HG02938 (cell line): ENCODE data around the gene OR5L2.
"Not testable (repeated sequence)": the region's sequence is repeated elsewhere in the genome, so short reads cannot be mapped to it uniquely, and the experiment has no call there.

Source experiments
- ATAC-seq: cut with Tn5 transposase; IDR thresholded peaks from one replicate; pipeline ENCODE4 v1.9.1; 2021; ENCODE audit warnings: mild to moderate bottlenecking, moderate library complexity; ENCODE audit not compliant: unreplicated experiment

Gene OR5L2

GRCh38 chr11:55826919-55827318 lies at the start of gene OR5L2:
OR5L2 (plus strand) TSS chr11:55827219; CDS start chr11:55827219, 0 bp downstream.
- no peak for ATAC-seq

- ATAC-seq, result no peak
Observed at GRCh38 chr11:55791606-55792005, 35.4 kb upstream of the OR5L2 start.

GRCh38 chr11:55793321-55793720 lies 33.7 kb upstream of the OR5L2 start:
- no peak for ATAC-seq

DNA sequence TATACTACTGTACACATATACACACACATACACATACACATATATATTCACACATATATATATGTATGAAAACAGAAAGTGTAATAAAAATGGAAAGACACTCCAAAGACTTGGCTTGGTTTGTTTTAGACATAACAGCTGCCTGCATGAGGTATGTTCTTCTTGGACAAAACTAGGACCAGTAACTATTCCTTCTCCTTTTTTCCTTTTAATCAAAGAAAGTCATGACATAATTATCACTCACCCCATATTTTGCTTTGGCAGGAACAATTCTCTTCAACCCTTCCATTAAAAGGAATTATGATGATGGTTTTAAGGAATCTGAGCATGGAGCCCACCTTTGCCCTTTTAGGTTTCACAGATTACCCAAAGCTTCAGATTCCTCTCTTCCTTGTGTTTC lies 31.8 kb upstream of the OR5L2 start, which contains the start of gene OR5D14:
OR5D14 (plus strand) TSS at position 301 of the 400 bp plus-strand sequence; CDS start at position 301, 0 bp downstream.
- ATAC-seq, result no peak

DNA sequence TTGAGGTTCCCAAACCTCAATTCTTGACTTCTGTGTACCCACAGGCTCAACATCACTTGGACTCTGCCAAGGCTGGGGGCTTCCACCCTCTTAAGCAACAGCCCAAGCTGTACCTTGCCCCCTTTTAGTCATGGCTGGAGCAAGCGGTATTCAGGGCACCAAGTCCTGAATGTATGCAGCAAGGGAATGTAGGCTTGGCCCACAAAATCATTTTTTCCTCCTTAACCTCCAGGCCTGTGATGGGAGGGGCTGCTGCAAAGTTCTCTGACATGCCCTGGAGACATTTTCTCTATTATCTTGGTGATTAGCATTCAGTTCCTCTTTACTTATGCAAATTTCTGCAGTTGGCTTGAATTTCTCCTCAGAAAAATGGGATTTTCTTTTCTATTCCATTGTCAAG lies 20.8 kb upstream of the OR5L2 start:
- no peak for ATAC-seq

GRCh38 chr11:55811067-55811466 lies 16.0 kb upstream of the OR5L2 start, which contains the start of gene OR5L1:
OR5L1 (plus strand) TSS chr11:55811367; CDS start chr11:55811467, 100 bp downstream.
- no peak for ATAC-seq

DNA sequence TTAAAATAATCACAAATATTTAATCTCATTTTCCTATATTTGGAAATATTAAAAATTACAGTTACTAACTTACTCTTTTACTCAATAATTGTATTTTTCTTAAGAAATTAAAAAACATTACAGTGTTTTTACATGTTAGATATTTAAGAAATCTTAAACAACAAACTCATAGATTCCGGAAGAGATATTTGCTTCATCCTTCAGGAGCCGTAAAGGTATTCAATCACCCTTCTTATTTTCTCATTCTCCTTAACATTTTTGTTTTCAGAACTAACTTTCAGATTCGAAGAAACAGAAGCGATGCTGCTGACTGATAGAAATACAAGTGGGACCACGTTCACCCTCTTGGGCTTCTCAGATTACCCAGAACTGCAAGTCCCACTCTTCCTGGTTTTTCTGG lies 7.7 kb upstream of the OR5L2 start, which contains the start of gene OR5D18:
OR5D18 (plus strand) TSS at position 301 of the 400 bp plus-strand sequence; CDS start at position 301, 0 bp downstream.
- no peak for ATAC-seq

- no peak for ATAC-seq
Observed at GRCh38 chr11:55838452-55838851, 11.4 kb downstream of the OR5L2 start, which contains the start of gene OR5D16. OR5D16 (plus strand) TSS chr11:55838752; CDS start chr11:55838752, 0 bp downstream.

GRCh38 chr11:55847453-55847852 lies 20.4 kb downstream of the OR5L2 start:
- no peak for ATAC-seq

GRCh38 chr11:55849037-55849436 lies 22.0 kb downstream of the OR5L2 start:
- no peak for ATAC-seq

DNA sequence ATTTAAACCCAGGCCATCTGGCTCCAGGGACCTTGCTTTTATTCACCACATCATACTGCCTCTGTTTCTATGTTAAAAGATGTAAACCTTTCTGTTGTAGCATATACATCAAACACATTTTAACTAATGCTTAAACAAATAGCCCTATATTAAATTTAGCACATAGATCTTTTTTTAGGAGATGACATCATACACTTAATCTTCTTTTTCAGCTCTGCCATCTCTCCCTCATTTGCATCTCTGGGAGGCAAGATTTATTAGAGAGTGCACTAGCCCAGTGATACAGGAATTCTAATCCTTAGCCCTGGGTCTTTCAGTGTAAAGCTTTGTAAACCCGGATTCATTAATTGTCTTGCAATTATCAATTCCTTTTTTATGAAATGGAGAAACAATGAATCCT lies 25.1 kb downstream of the OR5L2 start:
- no peak for ATAC-seq

DNA sequence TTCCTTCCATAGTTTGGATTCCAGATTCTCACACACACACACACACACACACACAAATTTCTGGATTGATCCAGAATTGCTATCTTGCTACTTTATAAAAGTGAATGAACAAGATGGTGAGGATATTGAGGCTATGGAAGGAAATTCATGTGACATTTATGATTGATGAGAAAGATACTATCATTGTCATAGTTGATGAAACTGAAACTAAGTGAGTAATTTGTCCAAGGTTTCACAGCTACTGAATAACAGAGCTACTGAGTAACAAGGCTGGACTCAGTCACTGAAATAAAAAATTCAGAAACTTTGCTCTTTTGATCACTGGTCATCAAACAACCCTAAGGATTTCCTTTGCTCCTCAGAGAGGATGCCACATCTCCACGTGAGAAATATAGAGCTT lies 27.7 kb downstream of the OR5L2 start:
- no peak for ATAC-seq

DNA sequence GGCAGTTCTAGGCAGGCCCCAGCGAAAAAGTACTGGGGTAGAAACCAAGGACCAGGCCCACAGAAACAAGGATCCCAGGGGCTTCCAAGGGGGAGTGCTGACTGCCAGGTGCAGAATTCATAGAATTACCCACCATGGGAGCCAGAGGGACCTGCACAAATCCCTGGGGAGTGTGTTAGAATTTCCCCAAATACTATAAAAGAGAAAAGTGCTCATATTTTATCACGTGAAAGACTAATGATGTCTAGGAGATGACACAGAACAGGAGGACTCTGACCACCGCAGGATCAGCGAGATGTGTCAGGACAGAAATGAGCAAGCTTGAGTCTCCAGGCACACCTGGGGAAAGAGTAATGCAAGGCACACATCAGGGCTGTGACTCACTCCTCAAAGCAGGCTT lies 40.3 kb downstream of the OR5L2 start:
- ATAC-seq, result not testable (repeated sequence)

DNA sequence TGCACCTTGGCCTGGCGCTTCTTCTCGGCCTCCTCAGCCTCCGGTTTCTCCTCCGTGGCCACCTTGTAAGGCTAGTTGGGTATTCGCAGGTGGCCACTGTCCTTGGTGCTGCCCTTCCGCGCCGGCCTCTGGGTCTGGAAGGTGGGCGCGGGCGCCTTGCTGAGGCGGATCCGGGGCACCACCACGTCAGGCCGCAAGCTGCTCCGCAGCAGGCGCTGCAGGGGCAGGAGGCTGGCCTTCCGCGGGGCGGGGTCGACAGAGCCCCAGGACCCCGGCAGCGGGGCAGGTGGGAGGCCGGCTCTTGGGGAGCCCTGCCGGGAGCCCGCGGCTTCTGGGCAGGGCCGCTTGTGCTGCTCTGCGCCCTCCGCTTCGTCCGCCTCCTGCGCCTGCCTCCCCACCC lies 45.7 kb downstream of the OR5L2 start:
- not testable (repeated sequence) for ATAC-seq

DNA sequence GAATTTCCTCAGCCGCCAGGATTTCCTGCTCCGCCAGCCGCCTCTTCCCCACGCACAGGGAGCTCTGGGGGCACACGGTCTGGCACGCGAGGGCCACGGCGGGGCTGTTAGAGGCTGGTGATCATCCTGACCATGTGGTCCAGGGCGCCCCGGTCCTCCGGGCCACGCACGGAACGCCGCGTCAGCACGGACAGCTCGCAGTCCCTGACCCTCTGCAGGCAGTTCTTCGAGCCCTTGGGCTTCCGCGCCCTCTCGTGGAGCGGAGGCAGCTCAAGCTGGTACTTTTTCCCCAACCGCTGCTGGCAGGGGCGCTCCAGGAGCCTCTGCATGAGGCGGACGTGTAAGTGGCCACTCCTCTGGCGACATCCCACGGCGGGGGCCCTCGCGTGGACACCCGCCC lies 46.1 kb downstream of the OR5L2 start:
- ATAC-seq, result not testable (repeated sequence)
